NCI-H2107 treated with DMSO at 0.1 percent for 48 hours (cell line): ENCODE data around the gene TRDMT1.

Source experiments
- DNase-seq: peaks from one replicate; lab custom pipeline; 2025; ENCODE audit not compliant: unreplicated experiment; lab: John Stamatoyannopoulos, UW

The TRDMT1 gene

DNA sequence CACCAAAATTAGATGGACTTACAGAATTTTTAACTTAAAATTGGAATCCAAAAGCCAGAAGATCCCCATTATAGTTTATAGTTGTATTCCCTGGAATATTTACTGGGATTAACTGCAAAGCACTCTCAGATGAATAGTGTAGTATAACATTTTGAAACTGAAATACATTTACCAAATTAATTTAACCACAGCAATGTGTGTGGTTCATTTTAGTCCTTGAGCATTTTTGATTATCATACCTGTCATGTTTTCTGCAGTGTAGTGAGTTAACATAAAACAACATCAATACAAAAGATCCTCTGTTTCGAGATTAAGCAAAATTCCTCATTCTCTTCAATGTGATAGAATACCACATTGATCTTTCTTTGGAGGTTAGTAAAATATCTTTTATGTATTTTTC is 30.3 kb upstream of the TRDMT1 start:
- no peak for DNase-seq

DNA sequence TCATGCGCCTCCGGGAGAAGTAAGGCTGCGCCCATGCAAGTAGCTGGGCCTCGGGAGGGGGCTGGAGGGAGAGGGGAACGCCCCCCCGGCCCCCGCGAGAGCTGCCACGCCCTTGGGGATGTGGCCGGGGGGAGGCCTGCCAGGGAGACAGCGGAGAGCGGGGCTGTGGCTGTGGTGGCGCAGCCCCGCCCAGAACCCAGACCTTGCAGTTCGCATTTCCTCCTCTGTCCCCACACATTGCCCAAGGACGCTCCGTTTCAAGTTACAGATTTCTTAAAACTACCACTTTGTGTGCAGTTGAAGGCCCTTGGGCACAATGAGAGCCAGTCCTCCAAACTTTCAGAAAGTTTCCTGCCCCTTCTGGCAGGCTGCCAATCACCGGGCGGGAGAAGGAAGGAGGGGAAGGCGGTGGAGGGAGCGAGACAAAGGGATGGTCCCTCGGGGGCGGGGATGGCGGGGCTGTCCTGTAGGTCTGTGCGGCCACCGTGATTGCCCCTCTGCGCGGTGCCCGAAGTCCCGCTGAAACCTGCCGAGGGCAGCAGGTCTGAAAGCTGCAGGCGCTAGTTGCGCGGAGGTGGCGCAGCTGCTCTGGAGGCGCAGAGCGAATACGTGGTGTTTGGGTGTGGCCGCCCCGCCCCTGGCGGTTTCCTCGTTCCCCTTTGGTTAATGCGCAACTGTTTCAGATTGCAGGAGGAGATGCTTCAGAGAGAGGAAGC is 28.7 kb upstream of the TRDMT1 start:
- peak; percentile 3 for DNase-seq

DNA sequence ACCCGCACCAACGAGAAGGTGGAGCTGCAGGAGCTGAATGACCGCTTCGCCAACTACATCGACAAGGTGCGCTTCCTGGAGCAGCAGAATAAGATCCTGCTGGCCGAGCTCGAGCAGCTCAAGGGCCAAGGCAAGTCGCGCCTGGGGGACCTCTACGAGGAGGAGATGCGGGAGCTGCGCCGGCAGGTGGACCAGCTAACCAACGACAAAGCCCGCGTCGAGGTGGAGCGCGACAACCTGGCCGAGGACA is 28.2 kb upstream of the TRDMT1 start:
- DNase-seq, result no peak

DNA sequence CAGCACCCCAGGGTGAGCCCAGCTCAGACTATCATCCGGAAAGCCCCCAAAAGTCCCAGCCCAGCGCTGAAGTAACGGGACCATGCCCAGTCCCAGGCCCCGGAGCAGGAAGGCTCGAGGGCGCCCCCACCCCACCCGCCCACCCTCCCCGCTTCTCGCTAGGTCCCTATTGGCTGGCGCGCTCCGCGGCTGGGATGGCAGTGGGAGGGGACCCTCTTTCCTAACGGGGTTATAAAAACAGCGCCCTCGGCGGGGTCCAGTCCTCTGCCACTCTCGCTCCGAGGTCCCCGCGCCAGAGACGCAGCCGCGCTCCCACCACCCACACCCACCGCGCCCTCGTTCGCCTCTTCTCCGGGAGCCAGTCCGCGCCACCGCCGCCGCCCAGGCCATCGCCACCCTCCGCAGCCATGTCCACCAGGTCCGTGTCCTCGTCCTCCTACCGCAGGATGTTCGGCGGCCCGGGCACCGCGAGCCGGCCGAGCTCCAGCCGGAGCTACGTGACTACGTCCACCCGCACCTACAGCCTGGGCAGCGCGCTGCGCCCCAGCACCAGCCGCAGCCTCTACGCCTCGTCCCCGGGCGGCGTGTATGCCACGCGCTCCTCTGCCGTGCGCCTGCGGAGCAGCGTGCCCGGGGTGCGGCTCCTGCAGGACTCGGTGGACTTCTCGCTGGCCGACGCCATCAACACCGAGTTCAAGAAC is 27.7 kb upstream of the TRDMT1 start:
- no peak for DNase-seq

DNA sequence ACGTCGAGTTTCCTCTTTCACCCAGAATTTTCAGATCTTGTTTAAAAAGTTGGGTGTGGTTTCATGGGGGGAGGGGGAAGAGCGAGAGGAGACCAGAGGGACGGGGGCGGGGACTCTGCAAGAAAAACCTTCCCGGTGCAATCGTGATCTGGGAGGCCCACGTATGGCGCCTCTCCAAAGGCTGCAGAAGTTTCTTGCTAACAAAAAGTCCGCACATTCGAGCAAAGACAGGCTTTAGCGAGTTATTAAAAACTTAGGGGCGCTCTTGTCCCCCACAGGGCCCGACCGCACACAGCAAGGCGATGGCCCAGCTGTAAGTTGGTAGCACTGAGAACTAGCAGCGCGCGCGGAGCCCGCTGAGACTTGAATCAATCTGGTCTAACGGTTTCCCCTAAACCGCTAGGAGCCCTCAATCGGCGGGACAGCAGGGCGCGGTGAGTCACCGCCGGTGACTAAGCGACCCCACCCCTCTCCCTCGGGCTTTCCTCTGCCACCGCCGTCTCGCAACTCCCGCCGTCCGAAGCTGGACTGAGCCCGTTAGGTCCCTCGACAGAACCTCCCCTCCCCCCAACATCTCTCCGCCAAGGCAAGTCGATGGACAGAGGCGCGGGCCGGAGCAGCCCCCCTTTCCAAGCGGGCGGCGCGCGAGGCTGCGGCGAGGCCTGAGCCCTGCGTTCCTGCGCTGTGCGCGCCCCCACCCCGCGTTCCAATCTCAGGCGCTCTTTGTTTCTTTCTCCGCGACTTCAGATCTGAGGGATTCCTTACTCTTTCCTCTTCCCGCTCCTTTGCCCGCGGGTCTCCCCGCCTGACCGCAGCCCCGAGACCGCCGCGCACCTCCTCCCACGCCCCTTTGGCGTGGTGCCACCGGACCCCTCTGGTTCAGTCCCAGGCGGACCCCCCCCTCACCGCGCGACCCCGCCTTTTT is 26.9 kb upstream of the TRDMT1 start, which contains the start of gene VIM:
TSS of gene VIM (plus strand) at position 151 of the 925 bp plus-strand sequence. CDS start 1,182 bp downstream, outside the sequence.
- DNase-seq, result no peak

DNA sequence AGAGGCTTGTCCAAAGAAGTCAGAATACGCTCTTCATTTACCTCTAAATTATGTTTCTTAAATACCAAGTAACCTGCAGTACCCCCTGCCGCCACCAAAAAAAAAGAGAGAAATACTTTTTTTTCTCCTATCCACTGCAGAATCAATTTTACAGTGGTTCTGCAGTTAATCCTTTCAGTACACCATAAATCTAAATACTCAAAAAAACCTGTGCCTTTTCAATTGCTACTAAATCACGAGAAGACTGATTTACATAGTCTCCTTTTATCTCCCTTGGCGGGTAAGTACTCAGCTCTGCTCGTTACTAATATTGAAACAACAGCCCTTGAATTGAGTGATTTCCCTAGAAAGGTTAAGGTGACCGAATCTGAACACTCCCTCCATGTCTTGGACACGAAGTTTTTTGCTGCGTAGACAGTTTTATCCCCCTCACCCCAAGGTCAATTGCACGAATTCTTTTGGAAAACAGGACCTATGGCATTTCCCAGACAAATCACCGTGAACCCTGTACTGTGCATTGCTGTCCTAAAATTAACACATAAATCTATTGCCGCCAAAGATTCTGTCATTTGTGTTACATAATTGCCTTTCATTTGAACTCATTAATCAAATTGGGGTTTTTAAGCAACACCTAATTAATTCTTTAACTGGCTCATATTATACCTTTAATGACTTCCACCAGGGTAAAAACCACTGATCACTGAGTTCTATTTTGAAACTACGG is 26.1 kb upstream of the TRDMT1 start:
- DNase-seq, result no peak

DNA sequence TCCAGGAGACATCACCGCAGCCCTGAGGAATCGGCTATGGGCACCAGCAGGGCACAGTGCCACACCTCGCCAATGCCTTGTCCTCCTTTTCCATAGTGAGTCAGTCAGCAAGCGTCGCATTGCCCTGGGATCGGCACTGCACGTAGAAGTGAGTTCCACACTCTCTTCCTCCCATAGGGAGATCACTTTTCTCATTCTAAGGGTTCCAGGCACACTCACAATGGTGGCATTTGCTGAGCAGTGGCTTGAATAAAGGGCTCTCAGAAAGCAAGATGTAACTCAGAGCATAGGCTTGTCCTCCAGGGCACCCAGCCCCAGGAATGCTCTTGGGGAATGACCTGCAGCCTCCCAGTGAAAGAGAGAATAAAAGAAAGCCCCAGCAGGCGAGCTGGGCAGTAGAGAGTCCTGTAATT is 25.4 kb upstream of the TRDMT1 start:
- DNase-seq, result no peak

DNA sequence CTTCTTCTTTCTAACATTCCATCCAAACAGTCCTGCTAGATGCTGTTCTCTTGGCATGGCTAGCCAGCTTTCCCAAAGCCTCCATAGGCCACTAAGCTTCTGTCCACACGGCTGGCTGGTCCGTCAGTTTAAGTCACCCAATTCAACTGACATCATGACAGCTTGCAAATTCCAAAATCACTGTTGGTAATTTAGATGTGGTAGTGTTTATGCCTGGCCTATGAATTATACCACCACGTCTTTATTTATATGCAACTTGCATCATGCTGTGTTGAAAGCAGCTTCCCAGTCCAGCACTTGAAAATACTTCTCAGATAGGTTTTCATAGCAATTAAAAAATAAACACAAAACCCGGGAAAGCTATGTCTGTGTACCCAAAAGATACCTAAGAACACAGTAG is 24.3 kb upstream of the TRDMT1 start:
- no peak for DNase-seq

DNA sequence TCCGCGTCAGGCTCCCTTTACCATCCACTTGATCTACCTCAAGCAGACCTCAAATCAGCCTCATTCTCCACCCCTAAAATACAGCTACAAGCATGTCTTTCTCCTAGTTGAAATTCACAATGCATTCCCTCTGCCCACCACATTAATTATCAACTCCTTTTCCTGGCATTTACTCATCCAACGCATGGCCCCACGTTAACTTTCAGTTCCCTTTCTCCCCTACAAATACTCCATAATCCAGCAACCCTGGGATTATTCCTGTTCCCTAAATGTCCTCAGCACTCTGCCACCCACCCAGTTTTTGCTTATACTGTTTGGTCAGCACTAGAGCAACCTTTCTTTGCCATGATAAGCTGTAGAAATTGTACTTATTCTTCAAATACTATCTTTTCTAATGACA is 20.9 kb upstream of the TRDMT1 start:
- no peak for DNase-seq

DNA sequence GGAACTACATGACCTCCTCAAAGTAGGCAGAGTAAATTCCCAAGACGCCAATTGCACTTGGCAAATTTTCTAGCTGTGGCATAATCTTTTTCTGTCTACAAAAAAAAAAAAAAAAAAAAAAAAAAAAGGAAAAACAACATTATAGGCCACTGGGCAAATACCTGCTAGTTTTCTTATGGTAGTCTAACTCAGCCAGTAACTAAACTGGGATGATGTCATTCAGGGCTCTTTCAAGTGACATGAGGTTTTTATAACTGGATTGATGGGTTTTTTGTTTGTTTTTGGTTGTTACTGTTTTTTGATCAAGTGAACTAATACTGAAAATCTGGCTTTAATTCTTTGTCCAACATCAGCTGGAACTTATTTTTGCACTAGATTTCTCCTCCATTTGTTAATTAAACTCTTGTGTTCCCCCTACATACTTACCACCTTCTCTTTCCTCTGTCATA is 19.2 kb upstream of the TRDMT1 start:
- DNase-seq, result no peak

DNA sequence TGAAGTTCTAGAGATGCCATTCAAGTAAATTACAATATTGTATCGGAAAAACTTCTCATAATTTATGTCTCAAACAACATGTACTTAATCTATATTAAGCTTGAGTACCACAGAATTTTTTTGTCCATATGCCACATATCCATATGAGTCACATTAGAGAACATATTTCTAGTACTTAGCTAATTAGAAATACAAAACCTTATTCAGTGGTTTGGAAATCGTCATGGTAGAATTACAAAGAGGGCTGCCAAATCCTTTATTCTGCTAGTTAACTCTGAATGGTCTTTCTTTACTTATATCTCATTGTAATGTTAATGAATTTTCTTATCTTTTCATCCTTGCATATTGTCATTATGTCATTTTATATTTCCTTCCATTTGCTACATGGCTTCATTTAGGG is 17.6 kb upstream of the TRDMT1 start:
- DNase-seq, result no peak

DNA sequence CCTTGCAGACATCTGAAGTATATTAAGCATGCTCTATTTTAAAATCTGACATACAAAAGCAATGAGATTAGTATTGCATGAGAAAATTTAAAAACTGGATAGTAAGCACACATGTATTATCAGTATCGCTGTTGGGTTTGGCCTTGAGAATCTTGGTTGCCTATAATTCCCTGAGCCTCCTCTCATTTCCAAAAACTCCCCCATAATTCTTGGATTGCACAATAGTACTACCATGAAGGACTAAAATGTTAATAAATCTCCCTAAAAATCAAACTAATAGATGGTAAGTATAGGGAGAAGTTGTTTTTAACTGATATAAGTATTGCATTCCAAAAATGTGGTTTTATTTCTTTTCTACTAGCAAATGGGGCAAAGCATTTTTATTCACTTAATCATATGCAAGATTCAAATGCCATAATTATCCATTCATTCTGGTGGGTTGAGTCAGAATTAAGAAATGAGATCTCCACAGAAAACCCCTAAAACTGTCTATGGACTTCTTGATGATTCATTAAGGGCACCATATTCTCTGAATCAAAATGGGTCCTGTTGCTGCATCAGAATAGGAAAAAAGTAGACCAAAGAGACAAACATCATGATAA is 16.3 kb upstream of the TRDMT1 start:
- DNase-seq, result no peak

DNA sequence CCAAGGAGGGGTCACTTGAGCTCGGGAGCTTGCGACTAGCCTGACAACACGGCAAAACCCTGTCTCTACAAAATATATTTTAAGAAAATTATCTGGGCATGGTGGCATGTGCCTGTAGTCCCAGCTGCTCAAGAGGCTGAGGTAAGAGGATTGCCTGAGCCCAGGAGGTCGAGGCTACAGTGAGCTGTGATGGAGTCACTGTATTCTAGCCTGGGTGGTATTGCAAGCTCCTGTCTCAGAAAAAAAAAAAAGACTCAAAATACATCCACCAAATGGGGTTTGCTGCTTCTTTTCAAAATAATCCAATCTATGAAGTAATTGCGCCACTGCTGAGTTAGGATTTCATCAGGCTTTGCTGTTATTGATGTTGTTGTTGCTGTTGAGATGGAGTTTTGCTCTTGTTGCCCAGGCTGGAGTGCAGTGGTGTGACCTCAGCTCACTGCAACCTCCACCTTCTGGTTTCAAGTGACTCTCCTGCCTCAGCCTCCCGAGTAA is 15.5 kb upstream of the TRDMT1 start:
- no peak for DNase-seq

DNA sequence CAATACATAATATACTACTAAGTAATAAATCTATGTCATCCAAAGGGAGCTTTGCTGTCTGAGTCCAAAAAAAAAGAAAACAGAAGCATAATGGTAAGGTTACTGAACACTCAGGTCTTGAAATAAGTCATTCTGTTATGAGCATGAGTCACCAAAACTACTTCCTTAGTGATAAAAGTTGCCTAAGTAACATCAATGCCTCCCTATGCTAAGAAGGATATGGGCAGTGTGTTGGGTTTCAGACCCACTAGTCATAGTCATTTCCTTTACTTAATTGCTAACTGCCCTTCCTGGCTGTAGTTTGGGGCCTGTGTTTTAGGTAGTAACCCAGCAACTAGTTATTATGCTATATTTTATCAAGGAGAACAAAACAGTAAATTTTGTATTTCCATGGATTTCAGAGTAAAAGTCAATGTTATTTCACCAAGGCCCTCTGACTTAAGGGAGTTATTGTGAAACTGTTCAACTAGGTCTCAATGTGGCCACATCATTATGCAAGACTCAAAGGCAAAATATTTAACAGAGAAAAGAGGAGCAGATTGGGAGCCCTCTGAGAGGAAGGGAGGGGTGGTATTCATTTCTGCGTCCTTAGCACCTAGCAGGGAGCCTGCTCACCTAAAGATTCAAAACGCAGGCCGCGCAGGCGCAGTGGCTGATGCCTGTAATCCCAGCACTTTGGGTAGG is 14.9 kb upstream of the TRDMT1 start:
- no peak for DNase-seq

DNA sequence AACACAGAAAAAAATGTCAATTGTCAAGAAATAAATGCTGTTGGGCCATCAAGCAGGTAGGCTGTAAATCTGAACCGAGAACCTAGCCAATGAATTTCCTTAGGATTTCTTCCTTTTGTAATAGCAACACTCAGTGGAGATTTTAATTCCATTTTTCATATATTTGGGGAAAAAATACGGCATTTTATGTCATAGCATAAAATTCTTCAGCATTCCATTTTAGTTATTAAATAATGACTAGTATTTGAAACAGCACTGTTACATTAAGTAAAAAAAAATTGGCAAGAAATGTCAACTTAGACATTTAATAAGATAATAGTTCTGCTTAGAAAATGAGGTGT is 14.3 kb upstream of the TRDMT1 start:
- no peak for DNase-seq

DNA sequence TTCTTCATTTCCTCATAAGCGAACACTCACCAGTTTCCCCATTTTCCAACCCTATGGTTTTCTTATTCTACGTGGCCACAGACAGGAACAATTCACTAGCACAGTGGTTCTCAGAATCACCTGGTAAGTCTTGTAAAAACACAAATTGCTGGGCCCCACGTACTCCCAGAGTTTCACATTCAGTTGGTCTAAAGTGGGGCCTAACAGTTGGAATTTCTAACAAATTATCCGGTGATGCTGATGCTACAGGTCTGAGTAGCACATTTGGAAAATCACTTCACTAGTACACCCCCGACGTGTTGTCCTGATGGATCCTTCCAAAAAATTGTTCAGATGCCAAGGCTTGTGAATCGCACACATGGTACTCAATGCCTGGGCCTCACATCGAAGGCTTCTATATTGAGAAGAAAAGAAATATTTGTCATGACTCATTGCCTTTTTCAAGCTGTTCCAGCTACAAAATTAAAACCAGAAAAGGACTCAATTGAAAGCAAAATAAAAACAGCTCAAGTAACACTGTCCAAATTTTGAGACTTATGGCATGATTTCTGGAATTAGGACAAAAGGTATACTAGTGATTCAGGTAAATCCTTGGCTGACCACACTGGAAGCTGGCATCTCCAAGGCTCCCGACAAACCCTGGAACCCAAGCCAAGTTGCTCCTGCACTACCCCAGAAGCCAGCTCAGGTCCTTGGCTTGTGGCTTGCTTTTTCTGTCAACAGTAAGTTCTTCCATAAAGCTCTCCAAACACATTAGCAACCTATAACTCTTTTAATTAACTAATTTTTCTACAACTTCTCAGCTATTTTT is 13.7 kb upstream of the TRDMT1 start:
- DNase-seq, result no peak

DNA sequence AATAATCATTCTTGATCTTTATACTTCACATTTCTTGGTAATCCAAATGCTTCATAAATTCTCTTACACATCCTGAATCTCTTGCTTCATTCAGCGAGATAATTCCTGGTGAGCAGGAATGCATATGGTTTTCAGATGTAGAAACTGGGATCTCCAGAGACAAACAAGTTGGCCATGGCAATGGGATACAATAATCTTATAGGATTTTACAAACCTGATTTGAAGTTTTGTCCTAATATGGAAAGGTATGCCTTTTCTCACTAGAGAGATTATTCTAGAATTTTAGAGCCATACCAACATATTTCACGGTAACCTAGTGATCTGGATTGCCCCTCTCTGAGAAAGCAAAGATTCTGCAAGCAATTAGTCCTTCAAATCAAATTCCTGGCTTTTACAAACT is 13.1 kb upstream of the TRDMT1 start:
- no peak for DNase-seq

DNA sequence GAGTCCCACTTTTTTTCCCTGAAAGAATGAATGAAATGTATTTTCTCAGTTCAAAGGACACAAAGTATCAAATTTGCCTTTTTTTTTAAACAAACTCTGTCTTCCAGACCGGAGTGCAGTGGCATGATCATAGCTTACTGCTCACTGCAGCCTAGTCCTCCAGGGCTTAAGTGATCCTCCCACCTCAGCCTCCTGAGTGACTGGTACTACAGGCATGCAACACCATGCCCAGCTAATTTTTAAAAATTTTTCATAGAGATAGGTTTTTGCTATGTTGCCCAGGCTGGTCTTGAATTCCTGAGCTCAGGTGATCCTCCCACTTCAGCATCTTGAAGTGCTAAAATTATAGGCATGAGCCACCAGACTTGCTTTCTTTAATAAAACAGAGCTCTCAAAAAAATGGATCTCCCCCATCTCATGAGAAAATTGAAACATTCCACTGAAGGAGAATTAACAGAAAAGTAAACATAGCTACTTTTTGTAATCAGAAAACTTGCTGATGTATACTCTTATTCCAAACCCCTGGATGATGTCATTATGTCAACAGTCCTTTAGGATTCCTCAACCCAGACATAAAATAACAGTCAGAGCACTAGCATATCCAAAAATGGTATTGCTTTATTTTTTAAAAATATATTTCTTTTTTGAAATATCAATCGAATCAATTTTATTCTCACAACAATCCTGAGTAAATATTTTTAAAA is 12.3 kb upstream of the TRDMT1 start:
- no peak for DNase-seq

DNA sequence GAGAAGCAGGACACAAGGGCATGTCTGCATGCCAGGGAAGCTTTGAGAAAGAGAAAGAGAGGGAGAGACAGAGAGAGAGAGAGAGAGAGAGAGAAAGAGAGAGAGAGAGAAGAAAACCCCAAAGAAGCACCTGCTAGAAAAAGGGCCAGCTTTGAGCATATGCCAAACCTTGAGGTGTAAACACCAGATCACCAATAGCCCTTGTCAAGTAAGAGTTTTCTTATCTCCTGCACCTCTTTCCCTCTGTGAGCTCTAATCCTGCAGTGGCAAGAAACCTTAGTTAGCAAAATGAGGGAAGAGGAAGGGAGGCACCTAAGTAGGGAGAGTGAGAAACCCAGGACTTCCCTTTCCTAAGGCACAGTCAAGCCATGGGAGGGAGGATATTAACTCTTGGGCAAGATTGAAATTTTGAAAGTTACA is 11.3 kb upstream of the TRDMT1 start:
- DNase-seq, result no peak
